K562 (cell line): ENCODE data around the gene KCNB1. TPM values are rescaled to one million over a fixed set of nuclear protein-coding genes. Genes with fewer than 3 reads are reported as not detected.

Source experiments
- CSDE1 ChIP-seq, 2 experiments: fragments of 450-650 bp; IDR thresholded peaks; 2 replicates each; pipeline ENCODE4 v1.6.1; 2016; ENCODE audit warnings: mild to moderate bottlenecking in 1 of 2
- ETV1 ChIP-seq: fragments of 450-650 bp; conservative IDR thresholded peaks from 2 replicates; pipeline ENCODE4 v1.6.1; 2016; ENCODE audit warnings: missing genetic modification characterization, control low read depth, low read depth, missing compliant biosample characterization
- GTF2F1 ChIP-seq: IDR thresholded peaks from 2 replicates; pipeline ENCODE4 v1.6.1; 2011; ENCODE audit warnings: low read depth, low read length, improper control_type of control experiment
- HCFC1 ChIP-seq: IDR thresholded peaks from 2 replicates; pipeline ENCODE4 v1.6.1; 2012; ENCODE audit warnings: low read depth, low read length, improper control_type of control experiment
- MBD1 ChIP-seq: fragments of 250-450 bp; sonication (Bioruptor Pico); IDR thresholded peaks from 2 replicates; pipeline ENCODE4 v1.8.0; 2022; ENCODE audit warnings: inconsistent platforms
- POU5F1 ChIP-seq: fragments of 150-350 bp; IDR thresholded peaks from 2 replicates; pipeline ENCODE4 v1.6.1; 2014; ENCODE audit warnings: borderline replicate concordance, low read length, low read depth, mild to moderate bottlenecking; ENCODE audit not compliant: partially characterized antibody
- RBBP5 ChIP-seq: fragments of 200-600 bp; sonication (generic); IDR thresholded peaks from 2 replicates; pipeline ENCODE4 v1.6.1; 2012; ENCODE audit warnings: borderline replicate concordance, mild to moderate bottlenecking, low read length, control low read depth, inconsistent platforms; ENCODE audit not compliant: insufficient read depth, poor library complexity, severe bottlenecking
- TAF9B ChIP-seq: fragments of 450-650 bp; IDR thresholded peaks from 2 replicates; pipeline ENCODE4 v1.6.1; 2018; ENCODE audit warnings: mild to moderate bottlenecking; ENCODE audit not compliant: partially characterized antibody
- ZNF407 ChIP-seq: fragments of 450-650 bp; IDR thresholded peaks from 2 replicates; pipeline ENCODE4 v1.6.1; 2016; ENCODE audit warnings: low read depth
- ZNF766 ChIP-seq: fragments of 200-800 bp; sonication (Bioruptor generic); conservative IDR thresholded peaks from 2 replicates; pipeline ENCODE4 v1.6.1; 2016; ENCODE audit warnings: missing genetic modification characterization, missing compliant biosample characterization
- polyA plus RNA-seq, 8 experiments: library from polyadenylated mRNA; depleted of rRNA in 4 of 8; stranded (reverse) in 5 of 8; unstranded in 3 of 8; fragments of >200 nt; fragmentation: Nextera tagmentation in 2 of 8; fragmentation: Illumina TruSeq in 1 of 8; extraction: Ambion mirVana in 2 of 8; extraction: Trizol in 1 of 8; gene quantifications; 2 replicates each; pipeline versions ENCODE4 v1.2.1 to v1.2.3, GENCODE V29; 2011 to 2014; ENCODE audit warnings: inconsistent platforms in 1 of 8, missing spikeins in 1 of 8
- total RNA-seq, 7 experiments: library from RNA; depleted of rRNA in 6 of 7; stranded (reverse); fragments of >200 nt in 6 of 7; fragmentation: Illumina TruSeq in 2 of 7; extraction: Trizol in 2 of 7; gene quantifications; 2 replicates each; pipeline versions ENCODE4 v1.2.1 to v1.2.3, GENCODE V29; 2011 to 2021; ENCODE audit warnings: low replicate concordance in 1 of 7
- TF ChIP-seq, protein P1 (sequence below): sonication (generic); formaldehyde crosslinking; IDR thresholded peaks from 2 replicates; pipeline ENCODE4 v1.8.1; 2023; ENCODE audit warnings: mild to moderate bottlenecking, missing genetic modification reagents
- TF ChIP-seq, protein P2 (sequence below): IDR thresholded peaks from 2 replicates; pipeline ENCODE4 v1.6.1; 2014; ENCODE audit warnings: antibody characterized with exemption
- TF ChIP-seq, protein P3 (sequence below): sonication (generic); formaldehyde crosslinking; IDR thresholded peaks from 2 replicates; pipeline ENCODE4 v1.8.1; 2023; ENCODE audit warnings: mild to moderate bottlenecking, missing genetic modification reagents

Gene KCNB1
- total and polyA plus RNA-seq, 9 of the 15 experiments (the other 6 are each of a cell fraction or from before 2014, with no cell fraction given) = 0.01 to 0.06 TPM; not detected in 7

DNA sequence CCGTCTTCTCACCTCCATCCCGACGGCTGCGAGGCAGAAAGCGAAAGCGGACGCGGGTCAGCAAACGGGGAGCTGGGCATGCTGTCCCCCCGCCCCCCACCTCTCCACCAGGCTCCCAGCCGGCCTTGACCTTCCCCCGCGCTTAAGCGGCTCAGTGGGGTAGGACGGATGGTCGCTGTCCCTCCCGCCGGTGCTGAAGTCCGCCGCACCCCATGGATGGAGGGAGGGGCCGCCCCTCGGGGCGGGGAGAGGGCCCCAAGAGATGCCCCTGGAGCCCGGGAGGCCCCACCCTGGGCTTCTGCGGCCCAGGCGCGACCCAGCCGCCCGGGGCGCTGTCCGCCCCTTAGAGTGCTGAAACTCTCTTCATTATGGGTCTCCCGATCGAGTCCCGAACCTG is at the start of gene KCNB1 (continued):
- TF ChIP-seq, protein P1, sequence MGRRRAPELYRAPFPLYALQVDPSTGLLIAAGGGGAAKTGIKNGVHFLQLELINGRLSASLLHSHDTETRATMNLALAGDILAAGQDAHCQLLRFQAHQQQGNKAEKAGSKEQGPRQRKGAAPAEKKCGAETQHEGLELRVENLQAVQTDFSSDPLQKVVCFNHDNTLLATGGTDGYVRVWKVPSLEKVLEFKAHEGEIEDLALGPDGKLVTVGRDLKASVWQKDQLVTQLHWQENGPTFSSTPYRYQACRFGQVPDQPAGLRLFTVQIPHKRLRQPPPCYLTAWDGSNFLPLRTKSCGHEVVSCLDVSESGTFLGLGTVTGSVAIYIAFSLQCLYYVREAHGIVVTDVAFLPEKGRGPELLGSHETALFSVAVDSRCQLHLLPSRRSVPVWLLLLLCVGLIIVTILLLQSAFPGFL = no peak
- TF ChIP-seq ZNF407 (no peak), GTF2F1 (no peak), MBD1 (CRISPR knock-in tag) (no peak), HCFC1 (no peak), CSDE1 (IDR thresholded peaks at IDR 0.05) (no peak), ETV1 (tag) (no peak), RBBP5 (no peak), POU5F1 (no peak), ZNF766 (peak; percentile 55; the same call in 1 of the 2 replicates), TAF9B (no peak)
- TF ChIP-seq, protein P2, sequence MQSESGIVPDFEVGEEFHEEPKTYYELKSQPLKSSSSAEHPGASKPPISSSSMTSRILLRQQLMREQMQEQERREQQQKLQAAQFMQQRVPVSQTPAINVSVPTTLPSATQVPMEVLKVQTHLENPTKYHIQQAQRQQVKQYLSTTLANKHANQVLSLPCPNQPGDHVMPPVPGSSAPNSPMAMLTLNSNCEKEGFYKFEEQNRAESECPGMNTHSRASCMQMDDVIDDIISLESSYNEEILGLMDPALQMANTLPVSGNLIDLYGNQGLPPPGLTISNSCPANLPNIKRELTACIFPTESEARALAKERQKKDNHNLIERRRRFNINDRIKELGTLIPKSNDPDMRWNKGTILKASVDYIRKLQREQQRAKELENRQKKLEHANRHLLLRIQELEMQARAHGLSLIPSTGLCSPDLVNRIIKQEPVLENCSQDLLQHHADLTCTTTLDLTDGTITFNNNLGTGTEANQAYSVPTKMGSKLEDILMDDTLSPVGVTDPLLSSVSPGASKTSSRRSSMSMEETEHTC = no peak
- TF ChIP-seq, protein P3, sequence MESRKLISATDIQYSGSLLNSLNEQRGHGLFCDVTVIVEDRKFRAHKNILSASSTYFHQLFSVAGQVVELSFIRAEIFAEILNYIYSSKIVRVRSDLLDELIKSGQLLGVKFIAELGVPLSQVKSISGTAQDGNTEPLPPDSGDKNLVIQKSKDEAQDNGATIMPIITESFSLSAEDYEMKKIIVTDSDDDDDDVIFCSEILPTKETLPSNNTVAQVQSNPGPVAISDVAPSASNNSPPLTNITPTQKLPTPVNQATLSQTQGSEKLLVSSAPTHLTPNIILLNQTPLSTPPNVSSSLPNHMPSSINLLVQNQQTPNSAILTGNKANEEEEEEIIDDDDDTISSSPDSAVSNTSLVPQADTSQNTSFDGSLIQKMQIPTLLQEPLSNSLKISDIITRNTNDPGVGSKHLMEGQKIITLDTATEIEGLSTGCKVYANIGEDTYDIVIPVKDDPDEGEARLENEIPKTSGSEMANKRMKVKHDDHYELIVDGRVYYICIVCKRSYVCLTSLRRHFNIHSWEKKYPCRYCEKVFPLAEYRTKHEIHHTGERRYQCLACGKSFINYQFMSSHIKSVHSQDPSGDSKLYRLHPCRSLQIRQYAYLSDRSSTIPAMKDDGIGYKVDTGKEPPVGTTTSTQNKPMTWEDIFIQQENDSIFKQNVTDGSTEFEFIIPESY (CRISPR knock-in tag) = 0 out of 2 replicates have a peak, but pooled peaks have one; percentile 20
